ENCODE data around the gene IRAK1BP1.

Gene IRAK1BP1

GRCh38 chr6:78935553-78935952 lies 68.2 kb downstream of the IRAK1BP1 start:
- in situ Hi-C loops (cut with HindIII; ENCODE audit: low sequenced_read_pairs) = no loop called here

GRCh38 chr6:78936515-78936914 lies 69.2 kb downstream of the IRAK1BP1 start:
- in situ Hi-C loops (cut with HindIII; ENCODE audit: low sequenced_read_pairs) = no loop called here
- no peak for TF ChIP-seq CTCF (IDR thresholded peaks at IDR 0.05; ENCODE audit: low read depth, low read length, missing control alignments)
- H3K4me3 ChIP-seq (ENCODE audit: low read depth, low read length) = no peak overlapping the region
- no peak for DNase-seq (ENCODE audit: low read depth)

More at GRCh38 chr6:78935553-78935952, 68.2 kb downstream of the IRAK1BP1 start:
- no peak overlapping the region for H3K4me3 ChIP-seq (ENCODE audit: low read depth, low read length)
- TF ChIP-seq CTCF (IDR thresholded peaks at IDR 0.05; ENCODE audit: low read depth, low read length, missing control alignments) = no peak
- no peak for DNase-seq (ENCODE audit: low read depth)

GRCh38 chr6:78942446-78942845 lies 75.1 kb downstream of the IRAK1BP1 start:
- H3K4me3 ChIP-seq (ENCODE audit: low read depth, low read length) = no peak overlapping the region
- TF ChIP-seq CTCF (IDR thresholded peaks at IDR 0.05; ENCODE audit: low read depth, low read length, missing control alignments) = no peak
- DNase-seq (ENCODE audit: low read depth) = no peak
- in situ Hi-C loops (cut with HindIII; ENCODE audit: low sequenced_read_pairs) = no loop called here

- DNase-seq (ENCODE audit: low read depth) = no peak
- in situ Hi-C loops (cut with HindIII; ENCODE audit: low sequenced_read_pairs) = loop anchor here (5.0 kb wide), 1 partner anchor 45 kb away; no protein-coding TSS in a partner anchor
These were observed 80.2 kb downstream of the IRAK1BP1 start for GRCh38 chr6:78947529-78947928.

GRCh38 chr6:78947962-78948361 lies 80.6 kb downstream of the IRAK1BP1 start:
- H3K4me3 ChIP-seq (ENCODE audit: low read depth, low read length) = no peak overlapping the region
- peak; percentile 43 for DNase-seq (ENCODE audit: low read depth)
- no peak for TF ChIP-seq CTCF (IDR thresholded peaks at IDR 0.05; ENCODE audit: low read depth, low read length, missing control alignments)
- in situ Hi-C loops (cut with HindIII; ENCODE audit: low sequenced_read_pairs) = loop anchor here (5.0 kb wide), 1 partner anchor 46 kb away; no protein-coding TSS in a partner anchor

More at GRCh38 chr6:78947529-78947928, 80.2 kb downstream of the IRAK1BP1 start:
- H3K4me3 ChIP-seq (ENCODE audit: low read depth, low read length) = no peak overlapping the region
- no peak for TF ChIP-seq CTCF (IDR thresholded peaks at IDR 0.05; ENCODE audit: low read depth, low read length, missing control alignments)

GRCh38 chr6:78948785-78949184 lies 81.4 kb downstream of the IRAK1BP1 start:
- no peak for TF ChIP-seq CTCF (IDR thresholded peaks at IDR 0.05; ENCODE audit: low read depth, low read length, missing control alignments)
- DNase-seq (ENCODE audit: low read depth) = no peak
- in situ Hi-C loops (cut with HindIII; ENCODE audit: low sequenced_read_pairs) = loop anchor here (5.0 kb wide), 1 partner anchor 46 kb away; no protein-coding TSS in a partner anchor
- no peak overlapping the region for H3K4me3 ChIP-seq (ENCODE audit: low read depth, low read length)
